GM08714 (cell line): ENCODE results near the gene B4GALNT2.
"Not testable (repeated sequence)": the region's sequence is repeated elsewhere in the genome, so short reads cannot be mapped to it uniquely, and the experiment has no call there.

ENCODE experiments used
- H3K4me3 ChIP-seq: fragments of 200-500 bp; sonication (Bioruptor generic); 2 replicates; pipeline ENCODE4 v1.5.1; 2014; ENCODE audit warnings: mild to moderate bottlenecking, low read length, inconsistent platforms
- ZNF274 ChIP-seq: IDR thresholded peaks from 2 replicates; pipeline ENCODE4 v1.6.1; 2012; ENCODE audit warnings: mild to moderate bottlenecking, low read depth, low read length

B4GALNT2 gene

DNA sequence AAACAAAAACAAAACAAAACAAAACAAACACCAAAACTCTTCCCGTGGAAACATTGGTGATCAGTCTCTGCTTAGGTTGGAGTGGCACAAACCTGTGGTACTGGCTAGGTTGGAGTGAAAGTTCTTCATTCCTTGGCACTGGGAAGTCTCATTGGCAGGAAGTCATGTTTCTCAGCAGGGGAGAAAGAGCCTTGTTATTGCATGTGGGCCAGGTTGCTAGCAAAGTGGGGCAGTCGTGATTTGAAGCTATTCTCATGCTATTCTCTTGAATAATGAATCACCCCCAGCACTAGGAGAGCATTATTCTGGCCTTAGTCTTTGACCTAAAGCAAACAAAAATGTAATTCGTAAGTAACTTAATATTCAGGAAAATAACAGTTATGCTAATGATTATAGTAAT, 24.3 kb upstream of the B4GALNT2 start:
- no peak for TF ChIP-seq ZNF274
- no peak overlapping the region for H3K4me3 ChIP-seq

DNA sequence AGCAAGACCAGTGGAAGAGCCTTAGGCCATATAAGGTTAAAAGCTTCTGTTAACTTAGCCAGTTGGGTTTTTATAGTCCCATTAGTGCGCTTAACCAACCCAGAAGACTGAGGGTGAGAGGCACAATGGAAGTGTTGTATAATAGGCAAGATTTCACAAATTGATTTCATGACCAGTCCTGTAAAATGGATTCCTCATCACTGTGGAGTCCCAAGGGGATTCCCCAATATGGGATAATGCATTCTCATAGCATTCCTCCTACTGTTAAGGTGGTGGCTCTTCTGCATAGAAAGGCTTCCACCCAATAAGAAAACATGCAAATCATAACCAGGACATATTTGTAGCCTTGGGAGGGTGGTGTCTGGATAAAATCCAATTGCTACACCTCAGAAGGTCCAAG, 22.1 kb upstream of the B4GALNT2 start:
- no peak overlapping the region for H3K4me3 ChIP-seq
- TF ChIP-seq ZNF274: no peak

DNA sequence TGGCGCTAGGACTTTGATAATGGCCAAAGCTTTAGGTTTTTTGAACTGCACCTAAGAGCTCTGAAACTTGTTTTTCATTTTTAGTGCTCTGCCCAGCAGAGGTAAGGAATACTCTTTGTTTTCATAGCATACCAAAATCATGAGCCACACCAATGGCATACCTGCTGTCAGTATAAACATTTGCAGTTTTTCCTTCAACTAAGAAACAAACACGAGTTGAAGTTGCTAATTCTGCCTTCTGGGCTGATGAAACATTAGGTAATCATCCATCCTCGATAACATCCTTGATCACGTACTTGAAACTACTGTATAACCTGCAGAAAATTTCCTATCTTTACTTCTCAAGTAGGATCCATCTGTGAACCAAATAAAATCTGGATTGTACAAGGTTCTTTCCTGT, 20.6 kb upstream of the B4GALNT2 start:
- TF ChIP-seq ZNF274: no peak
- no peak overlapping the region for H3K4me3 ChIP-seq

DNA sequence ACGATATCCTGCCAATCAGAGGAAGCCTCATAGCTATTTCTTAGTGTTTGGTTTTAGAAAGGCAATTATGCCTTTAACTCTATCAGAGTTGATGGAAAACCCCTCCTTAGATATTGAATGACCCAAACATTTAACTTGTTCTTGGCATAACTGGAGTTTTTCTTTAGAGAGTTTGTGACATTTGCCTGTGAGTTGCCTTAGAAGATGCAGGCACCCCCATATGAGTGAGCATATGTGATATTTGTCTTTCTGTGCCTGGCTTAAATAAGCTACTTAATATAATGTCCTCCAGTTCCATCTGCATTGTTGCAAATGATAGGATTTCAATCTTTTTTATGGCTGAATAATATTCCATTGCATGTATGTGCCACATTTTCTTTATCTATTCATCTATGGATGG, 19.6 kb upstream of the B4GALNT2 start:
- no peak overlapping the region for H3K4me3 ChIP-seq
- no peak for TF ChIP-seq ZNF274

DNA sequence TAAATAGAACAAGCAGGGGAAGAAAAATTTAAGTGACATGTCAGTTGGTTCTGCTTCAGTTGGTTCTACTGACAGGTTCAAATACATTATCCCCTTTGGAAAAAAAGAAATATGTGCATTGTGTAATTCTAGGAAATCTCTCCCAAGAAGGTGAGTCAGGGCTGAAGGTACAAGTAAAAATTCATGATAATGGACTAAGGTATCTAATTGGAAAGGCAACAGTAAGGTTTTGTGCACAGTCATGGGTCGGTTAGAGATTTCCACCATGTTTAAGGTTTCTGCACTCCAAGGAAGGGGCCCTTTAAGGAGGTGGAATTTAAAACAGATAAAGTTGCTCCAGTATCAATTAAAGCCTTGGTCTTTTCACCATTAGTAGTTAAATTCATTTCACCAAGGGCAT, 17.9 kb upstream of the B4GALNT2 start:
- H3K4me3 ChIP-seq: no peak overlapping the region
- no peak for TF ChIP-seq ZNF274

DNA sequence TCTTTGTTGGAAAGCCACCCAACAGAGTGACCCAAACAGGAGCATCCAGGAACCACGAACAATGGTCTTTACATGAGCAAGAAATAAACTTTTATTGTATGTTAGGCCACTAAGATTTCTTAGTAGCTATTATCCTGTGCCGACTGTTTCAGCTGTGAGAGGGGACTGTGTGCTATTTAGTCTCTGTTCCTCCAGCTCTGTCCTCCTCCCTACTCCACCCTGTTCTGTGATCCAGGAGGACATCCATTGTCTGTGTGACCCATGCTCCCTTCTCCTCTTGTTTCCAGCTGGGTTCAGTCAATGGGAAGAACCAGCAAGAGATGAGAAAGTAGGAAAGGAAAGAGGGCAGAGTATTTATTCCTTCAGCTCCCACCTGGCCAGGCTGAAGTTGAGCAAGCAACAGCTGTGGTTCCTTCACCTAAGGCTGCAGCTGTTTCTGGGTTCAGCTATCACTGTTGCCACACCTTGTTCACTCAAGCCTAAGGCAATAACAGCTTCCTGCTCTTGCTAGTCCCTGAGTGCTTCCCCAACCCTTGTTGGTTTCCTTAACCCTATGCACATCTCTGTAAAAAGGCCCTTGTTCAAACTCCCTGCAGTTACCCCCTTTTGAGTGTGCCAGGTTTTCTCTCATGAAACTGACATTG, 14.9 kb upstream of the B4GALNT2 start:
- no peak overlapping the region for H3K4me3 ChIP-seq
- no peak for TF ChIP-seq ZNF274

DNA sequence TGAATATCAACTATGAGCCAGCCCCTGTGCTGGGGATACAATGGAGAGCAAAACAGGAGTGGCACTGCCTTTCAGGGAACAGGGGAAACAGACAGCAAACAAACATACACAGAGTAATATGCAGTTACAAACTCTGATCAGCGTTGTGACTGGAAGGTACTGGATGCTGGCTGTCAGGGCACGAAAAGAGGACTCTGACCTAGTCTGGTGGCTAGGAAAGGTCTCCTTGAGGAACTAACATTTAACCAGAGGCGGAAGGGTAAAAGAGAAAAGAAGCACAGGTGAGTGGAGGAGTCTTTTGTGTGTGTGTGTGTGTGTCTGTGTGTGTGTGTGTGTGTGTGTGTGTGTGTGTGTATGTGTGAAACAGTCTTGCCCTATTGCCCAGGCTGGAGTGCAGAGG, 12.4 kb upstream of the B4GALNT2 start:
- no peak for TF ChIP-seq ZNF274
- no peak overlapping the region for H3K4me3 ChIP-seq

DNA sequence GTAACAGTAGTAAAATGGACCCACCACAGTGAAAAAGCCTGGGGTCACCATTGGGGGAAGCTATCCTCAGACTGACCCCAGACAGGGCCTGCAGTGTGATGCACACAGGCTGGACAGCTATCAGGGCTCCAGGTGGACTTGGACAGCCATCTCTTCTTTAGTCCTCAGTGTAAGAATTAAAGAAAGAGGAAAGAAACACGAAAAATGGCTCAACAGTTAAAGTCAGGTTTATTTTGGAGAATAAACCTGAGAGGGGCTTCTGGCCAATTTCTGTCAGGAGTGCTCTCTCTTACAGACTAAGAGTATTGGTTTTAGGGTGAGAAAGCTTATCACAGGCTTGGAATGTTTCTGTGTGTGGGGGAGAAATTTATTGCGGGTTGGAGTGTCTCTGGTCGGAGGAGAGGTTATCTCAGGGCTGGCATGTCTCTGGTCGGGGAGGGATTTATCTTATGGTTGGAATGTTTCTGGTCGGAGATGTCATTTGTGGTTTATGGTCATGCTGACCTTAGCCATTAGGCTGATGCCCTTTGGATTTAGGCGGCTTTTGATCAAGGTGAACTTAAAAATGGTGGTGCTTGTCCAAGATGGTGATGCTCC, 10.8 kb upstream of the B4GALNT2 start:
- H3K4me3 ChIP-seq: no peak overlapping the region
- TF ChIP-seq ZNF274: no peak

DNA sequence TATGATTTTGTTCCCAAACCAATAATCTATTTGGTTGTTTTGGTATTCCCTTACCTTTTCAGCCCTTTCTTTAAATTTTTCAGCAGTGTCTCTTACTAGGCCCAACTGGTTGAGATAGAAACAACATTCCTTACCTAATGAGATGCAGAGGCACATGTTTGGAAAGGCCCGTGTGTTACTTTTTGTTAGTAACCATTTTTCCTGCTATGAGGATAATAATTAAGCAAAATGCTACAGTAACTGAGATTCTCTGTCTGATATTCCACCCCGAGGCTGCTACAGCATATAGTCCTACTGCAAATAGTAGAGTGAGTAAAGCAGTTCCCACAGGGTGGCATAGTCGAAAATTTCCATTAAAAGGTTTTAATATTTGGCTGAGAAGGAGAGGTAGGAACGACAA, 10.0 kb upstream of the B4GALNT2 start:
- TF ChIP-seq ZNF274: no peak
- H3K4me3 ChIP-seq: no peak overlapping the region

DNA sequence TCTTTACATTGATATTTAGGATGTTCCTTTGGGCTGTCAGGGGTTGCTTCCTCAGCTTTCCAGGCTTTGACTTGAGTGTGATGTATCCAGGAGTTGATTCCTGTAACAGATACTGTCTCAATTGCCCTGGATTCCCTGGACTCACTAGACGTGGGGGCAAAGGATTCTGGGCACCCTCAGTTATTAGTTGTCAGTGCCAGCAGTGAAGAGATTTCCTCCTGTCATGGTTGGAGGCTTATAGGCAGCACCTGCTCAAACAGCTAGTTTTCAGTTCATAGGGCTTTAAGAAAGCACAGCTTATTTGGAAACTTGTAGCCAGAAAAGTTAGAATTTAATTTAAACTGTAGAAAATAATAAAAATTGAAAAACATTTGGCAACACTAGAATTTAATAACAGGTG, 9.5 kb upstream of the B4GALNT2 start:
- no peak overlapping the region for H3K4me3 ChIP-seq
- TF ChIP-seq ZNF274: no peak

DNA sequence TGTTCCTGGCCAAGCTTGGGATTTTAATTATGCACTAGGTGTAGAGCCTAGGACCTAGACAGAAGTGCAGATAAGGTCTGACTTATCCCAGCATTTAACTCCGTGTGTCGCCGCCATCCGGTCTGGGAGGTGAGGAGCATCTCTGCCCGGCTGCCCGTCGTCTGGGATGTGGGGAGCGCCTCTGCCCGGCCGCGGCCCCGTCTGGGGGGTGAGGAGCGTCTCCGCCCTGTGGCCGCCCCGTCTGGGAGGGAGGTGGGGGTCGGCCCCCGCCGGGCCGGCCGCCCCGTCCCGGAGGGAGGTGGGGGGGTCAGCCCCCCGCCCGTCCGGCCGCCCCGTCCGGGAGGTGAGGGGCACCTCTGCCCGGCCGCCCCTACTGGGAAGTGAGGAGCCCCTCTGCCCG, 7.1 kb upstream of the B4GALNT2 start:
- no peak for TF ChIP-seq ZNF274
- no peak overlapping the region for H3K4me3 ChIP-seq

DNA sequence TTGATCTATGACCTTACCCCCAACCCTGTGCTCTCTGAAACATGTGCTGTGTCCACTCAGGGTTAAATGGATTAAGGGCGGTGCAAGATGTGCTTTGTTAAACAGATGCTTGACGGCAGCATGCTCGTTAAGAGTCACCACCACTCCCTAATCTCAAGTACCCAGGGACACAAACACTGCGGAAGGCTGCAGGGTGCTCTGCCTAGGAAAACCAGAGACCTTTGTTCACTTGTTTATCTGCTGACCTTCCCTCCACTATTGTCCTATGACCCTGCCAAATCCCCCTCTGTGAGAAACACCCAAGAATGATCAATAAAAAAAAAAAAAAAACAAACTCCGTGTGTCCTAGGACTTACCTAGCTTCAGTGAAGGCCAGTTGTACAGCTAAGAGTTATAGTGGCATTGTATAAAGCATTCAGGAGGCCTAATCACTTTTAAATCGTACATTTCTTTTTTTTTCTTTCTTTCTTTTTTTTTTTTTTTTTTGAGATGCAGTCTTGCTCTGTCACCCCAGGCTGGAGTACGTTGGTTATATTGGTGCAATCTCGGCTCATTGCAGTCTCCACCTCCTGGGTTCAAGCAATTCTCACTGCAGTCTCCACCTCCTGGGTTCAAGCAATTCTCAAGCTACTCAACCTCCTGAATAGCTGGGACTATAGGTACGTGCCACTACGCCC, 6.2 kb upstream of the B4GALNT2 start:
- not testable (repeated sequence) for H3K4me3 ChIP-seq

DNA sequence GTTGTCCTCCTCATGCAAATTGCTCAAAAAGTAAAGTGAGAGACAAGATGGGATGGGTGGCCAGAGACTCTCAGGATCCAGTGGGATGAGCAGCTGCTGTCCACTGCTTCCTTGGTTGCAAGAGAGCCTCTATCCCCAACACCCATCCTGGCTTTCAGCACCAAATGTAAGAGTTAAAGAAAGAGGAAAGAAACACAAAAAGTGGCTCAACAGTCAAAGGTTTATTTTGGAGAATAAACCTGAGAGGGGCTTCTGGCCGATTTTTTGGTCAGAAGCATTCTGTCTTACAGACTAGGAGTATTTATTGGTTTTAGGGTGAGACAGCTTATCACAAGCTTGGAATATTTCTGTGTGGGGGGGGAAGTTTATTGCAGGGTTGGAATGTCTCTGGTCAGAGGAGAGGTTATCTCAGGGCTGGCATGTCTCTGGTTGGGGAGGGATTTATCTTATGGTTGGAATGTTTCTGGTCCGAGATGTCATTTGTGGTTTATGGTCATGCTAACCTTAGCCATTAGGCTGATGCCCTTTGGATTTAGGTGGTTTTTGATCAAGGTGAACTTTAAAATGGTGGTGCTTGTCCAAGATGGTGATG, 3.1 kb upstream of the B4GALNT2 start:
- not testable (repeated sequence) for H3K4me3 ChIP-seq

DNA sequence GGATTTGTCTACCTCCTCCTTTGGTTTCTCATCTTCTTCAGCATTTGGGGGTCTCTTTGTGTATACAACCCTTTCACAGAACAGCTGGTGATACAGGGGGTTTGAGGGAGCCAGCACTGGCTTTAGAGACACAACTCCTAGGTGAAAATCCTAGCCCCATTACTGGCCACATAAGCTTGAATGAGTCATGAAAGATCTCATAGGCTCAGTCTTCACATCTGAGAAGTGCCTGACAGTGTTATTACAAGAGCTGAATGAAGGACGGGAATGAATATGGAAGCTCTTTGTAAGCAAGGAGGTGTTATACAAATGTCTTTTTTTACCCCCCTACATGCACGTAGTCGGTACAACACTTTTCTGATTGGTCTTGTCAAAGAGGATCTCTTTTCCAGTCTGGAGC, 1.7 kb upstream of the B4GALNT2 start:
- no peak for TF ChIP-seq ZNF274
- no peak overlapping the region for H3K4me3 ChIP-seq

DNA sequence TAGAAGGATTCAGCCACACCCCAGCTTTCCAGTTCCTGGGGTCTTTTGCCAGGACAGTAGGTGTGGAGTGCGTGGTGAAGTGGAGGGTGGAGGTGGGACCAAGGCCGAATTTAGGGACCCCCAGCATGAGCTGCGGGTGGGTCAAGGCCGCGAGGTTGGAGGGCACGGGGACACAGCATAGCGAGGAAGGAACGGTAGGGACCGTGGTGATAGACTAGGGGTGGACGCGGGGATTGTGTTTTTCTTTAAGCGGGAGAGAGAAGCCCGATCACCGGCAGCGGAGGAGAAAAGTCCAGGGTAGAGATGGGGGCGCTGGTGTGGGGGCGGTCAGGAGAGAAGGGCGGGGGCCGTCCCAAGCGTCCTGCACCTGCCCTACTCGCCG, 261 bp upstream of the B4GALNT2 start:
- TF ChIP-seq ZNF274: no peak
- H3K4me3 ChIP-seq: no peak overlapping the region
